Measurements from ENCODE around the gene UFSP1.
"Not testable (repeated sequence)": the region's sequence is repeated elsewhere in the genome, so short reads cannot be mapped to it uniquely, and the experiment has no call there.

The UFSP1 gene

DNA sequence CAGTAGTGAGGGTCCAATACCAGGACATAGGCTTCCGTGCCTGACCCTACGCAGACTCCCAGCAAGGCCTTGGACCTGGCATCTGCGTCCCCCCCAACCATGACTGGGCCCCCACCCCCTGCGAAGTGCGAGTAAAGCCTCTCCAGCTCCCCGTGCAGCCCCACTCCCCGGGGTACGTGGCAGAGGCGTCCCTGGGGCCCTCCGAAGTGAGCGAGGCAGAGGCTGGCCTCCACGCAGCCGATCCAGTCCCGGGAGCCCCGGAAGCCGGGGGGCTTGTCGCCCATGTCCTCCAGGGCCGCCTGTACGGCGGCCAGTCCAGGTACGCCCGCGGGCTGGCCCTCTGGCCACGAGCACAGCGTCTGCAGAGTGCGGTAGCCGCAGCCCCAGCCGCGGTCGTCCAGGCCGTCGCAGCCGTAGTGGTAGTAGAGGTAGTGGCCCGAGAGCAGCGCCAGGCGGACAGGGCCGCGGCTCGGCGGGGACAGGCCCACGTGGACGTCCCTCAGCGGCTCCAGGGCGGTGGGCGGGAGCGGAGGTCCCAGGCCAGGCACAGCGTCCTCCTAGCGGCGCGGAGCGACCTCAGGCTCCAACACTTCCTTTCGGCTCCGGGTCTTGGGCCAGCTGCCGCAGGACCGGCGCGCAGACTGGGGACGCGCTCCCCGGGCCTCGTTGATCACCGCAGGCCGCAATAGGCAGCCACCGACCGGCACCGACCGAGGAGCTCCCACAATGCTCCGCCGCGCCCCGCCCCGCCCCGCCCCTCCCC, at the start of gene UFSP1:
TSS of gene UFSP1 (minus strand) at position 728 of the 763 bp plus-strand sequence. CDS start at position 284, 444 bp downstream.
- DNase-seq: no peak
- Histone ChIP-seq H3F3A (ENCODE audit: insufficient read depth, low read length) (peaks cover 12% of the 10 kb centered on the region; the same call in 1 of the 2 replicates), H3K36me3 (replicated peaks; ENCODE audit: insufficient read depth, low read length) (peaks cover 37% of the 10 kb centered on the region), H3K4me3 (ENCODE audit: low read length) (peak within 1 kb of the TSS; percentile 82), H4K20me1 (ENCODE audit: insufficient read depth, low read length) (no peaks in the 10 kb centered on the region), H3K4me1 (ENCODE audit: low read length) (peaks cover 10% of the 10 kb centered on the region), H2AFZ (ENCODE audit: low read length) (peak within 1 kb of the TSS; percentile 75), H3K9ac (ENCODE audit: low read length) (peak within 1 kb of the TSS; percentile 80), H3K27me3 (replicated peaks; ENCODE audit: insufficient read depth, low read length) (peaks cover 41% of the 10 kb centered on the region), H3K79me2 (ENCODE audit: low read length) (peaks cover 10% of the 10 kb centered on the region), H3K9me3 (replicated peaks; ENCODE audit: insufficient read depth, low read length) (no peaks in the 10 kb centered on the region), H3K27ac (ENCODE audit: low read length) (peak within 1 kb of the TSS; percentile 29; the same call in 1 of the 2 replicates), H3K4me2 (ENCODE audit: low read depth, low read length) (peak within 1 kb of the TSS; percentile 99), H3K9me2 (replicated peaks; ENCODE audit: insufficient read depth, low read length) (no peaks in the 10 kb centered on the region)
- TF ChIP-seq, protein P1, sequence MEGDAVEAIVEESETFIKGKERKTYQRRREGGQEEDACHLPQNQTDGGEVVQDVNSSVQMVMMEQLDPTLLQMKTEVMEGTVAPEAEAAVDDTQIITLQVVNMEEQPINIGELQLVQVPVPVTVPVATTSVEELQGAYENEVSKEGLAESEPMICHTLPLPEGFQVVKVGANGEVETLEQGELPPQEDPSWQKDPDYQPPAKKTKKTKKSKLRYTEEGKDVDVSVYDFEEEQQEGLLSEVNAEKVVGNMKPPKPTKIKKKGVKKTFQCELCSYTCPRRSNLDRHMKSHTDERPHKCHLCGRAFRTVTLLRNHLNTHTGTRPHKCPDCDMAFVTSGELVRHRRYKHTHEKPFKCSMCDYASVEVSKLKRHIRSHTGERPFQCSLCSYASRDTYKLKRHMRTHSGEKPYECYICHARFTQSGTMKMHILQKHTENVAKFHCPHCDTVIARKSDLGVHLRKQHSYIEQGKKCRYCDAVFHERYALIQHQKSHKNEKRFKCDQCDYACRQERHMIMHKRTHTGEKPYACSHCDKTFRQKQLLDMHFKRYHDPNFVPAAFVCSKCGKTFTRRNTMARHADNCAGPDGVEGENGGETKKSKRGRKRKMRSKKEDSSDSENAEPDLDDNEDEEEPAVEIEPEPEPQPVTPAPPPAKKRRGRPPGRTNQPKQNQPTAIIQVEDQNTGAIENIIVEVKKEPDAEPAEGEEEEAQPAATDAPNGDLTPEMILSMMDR (IDR thresholded peaks at IDR 0.05; ENCODE audit: low read length): no peak
- no peak for TF ChIP-seq EZH2 (optimal IDR thresholded peaks at IDR 0.05; ENCODE audit: low read depth, low read length)
- TF ChIP-seq EZH2phosphoT487 (IDR thresholded peaks at IDR 0.05; ENCODE audit: low read length): no peak

DNA sequence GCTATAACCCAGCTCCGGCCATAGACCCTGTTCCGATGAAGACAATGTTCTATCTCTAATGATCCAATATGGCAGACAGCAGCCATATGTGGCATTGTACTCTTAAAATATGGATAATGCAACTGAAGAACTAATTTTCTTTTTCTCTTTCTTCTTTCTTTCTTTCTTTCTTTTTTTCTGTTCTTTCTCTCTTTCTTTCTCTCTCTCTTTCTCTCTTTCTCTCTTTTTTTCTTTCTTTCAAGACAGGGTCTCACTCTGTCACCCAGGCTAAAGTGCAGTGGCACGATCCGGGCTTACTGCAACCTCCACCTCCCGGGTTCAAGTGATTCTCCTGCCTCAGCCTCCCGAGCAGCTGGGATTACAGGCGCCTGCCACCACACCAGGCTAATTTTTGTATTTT, 46.7 kb upstream of the UFSP1 start:
- peaks cover 66% of the 10 kb centered on the region for H3K27me3 ChIP-seq (replicated peaks; ENCODE audit: insufficient read depth, low read length)
- H3K9me2 ChIP-seq (replicated peaks; ENCODE audit: insufficient read depth, low read length); H3K36me3 ChIP-seq (replicated peaks; ENCODE audit: insufficient read depth, low read length); H3K4me3 ChIP-seq (ENCODE audit: low read length); H3K4me2 ChIP-seq (ENCODE audit: low read depth, low read length); H2AFZ ChIP-seq (ENCODE audit: low read length); H3K9ac ChIP-seq (ENCODE audit: low read length); H3K79me2 ChIP-seq (ENCODE audit: low read length); H3K9me3 ChIP-seq (replicated peaks; ENCODE audit: insufficient read depth, low read length); DNase-seq; H3K27ac ChIP-seq (ENCODE audit: low read length); H4K20me1 ChIP-seq (ENCODE audit: insufficient read depth, low read length); H3K4me1 ChIP-seq (ENCODE audit: low read length); H3F3A ChIP-seq (ENCODE audit: insufficient read depth, low read length): not testable (repeated sequence)

DNA sequence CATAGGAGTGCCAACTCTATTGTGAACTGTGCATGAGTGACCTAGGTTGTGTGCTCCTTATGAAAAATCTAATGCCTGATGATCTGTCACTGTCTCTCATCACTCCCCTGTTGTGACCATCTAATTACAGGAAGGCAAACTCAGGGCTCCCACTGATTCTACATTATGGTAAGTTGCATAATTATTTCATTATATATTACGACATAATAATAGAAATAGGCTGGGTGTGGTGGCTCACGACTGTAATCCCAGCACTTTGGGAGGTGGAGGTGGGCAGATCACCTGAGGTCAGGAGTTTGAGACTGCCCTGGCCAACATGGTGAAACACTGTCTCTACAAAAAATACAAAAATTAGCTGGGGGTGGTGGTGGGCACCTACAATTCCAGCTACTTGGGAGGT, 45.9 kb upstream of the UFSP1 start:
- not testable (repeated sequence) for H3K9me2 ChIP-seq (replicated peaks; ENCODE audit: insufficient read depth, low read length); H3K4me1 ChIP-seq (ENCODE audit: low read length); H4K20me1 ChIP-seq (ENCODE audit: insufficient read depth, low read length); H3K9ac ChIP-seq (ENCODE audit: low read length); H3K4me2 ChIP-seq (ENCODE audit: low read depth, low read length); H3K4me3 ChIP-seq (ENCODE audit: low read length); H2AFZ ChIP-seq (ENCODE audit: low read length); H3K27ac ChIP-seq (ENCODE audit: low read length); H3K9me3 ChIP-seq (replicated peaks; ENCODE audit: insufficient read depth, low read length); H3K79me2 ChIP-seq (ENCODE audit: low read length); H3F3A ChIP-seq (ENCODE audit: insufficient read depth, low read length); H3K36me3 ChIP-seq (replicated peaks; ENCODE audit: insufficient read depth, low read length); DNase-seq
- H3K27me3 ChIP-seq (replicated peaks; ENCODE audit: insufficient read depth, low read length): peaks cover 74% of the 10 kb centered on the region

DNA sequence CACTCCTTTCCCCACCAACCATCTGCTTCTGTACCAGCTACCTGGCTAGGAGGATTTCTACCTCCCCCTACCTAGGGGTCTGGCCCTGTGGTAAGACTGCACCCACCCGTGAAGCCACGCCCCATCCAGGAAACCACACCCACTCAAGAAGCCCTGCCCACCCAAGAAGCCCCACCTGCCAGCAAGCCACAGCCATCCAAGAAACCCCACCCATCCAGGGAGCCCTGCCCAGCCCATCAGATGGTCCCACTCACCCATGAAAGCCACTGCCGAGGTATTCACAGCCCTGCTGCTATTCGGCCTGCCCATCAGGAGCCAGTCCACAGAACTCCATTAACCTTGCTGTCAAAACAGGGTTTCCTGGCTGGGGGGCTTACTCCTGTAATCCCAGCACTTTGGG, 44.2 kb upstream of the UFSP1 start:
- DNase-seq: no peak
- peaks cover 83% of the 10 kb centered on the region for H3K27me3 ChIP-seq (replicated peaks; ENCODE audit: insufficient read depth, low read length)
- no peaks in the 10 kb centered on the region for H3K9me3 ChIP-seq (replicated peaks; ENCODE audit: insufficient read depth, low read length)
- H3F3A ChIP-seq (ENCODE audit: insufficient read depth, low read length): no peaks in the 10 kb centered on the region
- no peak overlapping the region for H3K4me3 ChIP-seq (ENCODE audit: low read length)
- no peaks in the 10 kb centered on the region for H3K36me3 ChIP-seq (replicated peaks; ENCODE audit: insufficient read depth, low read length)
- no peak overlapping the region for H3K27ac ChIP-seq (ENCODE audit: low read length)
- no peaks in the 10 kb centered on the region for H3K79me2 ChIP-seq (ENCODE audit: low read length)
- H2AFZ ChIP-seq (ENCODE audit: low read length): no peak overlapping the region
- no peak overlapping the region for H3K4me2 ChIP-seq (ENCODE audit: low read depth, low read length)
- no peak overlapping the region for H3K9ac ChIP-seq (ENCODE audit: low read length)
- no peaks in the 10 kb centered on the region for H3K4me1 ChIP-seq (ENCODE audit: low read length)
- no peaks in the 10 kb centered on the region for H4K20me1 ChIP-seq (ENCODE audit: insufficient read depth, low read length)
- no peaks in the 10 kb centered on the region for H3K9me2 ChIP-seq (replicated peaks; ENCODE audit: insufficient read depth, low read length)
- TF ChIP-seq EZH2phosphoT487 (IDR thresholded peaks at IDR 0.05; ENCODE audit: low read length) (no peak), EZH2 (optimal IDR thresholded peaks at IDR 0.05; ENCODE audit: low read depth, low read length) (no peak)
- TF ChIP-seq, protein P1 (IDR thresholded peaks at IDR 0.05; ENCODE audit: low read length): no peak
